Measurements from ENCODE around the gene SHD. TPM values are rescaled to one million over a fixed set of nuclear protein-coding genes. Genes with fewer than 3 reads are reported as not detected.
A peak's percentile ranks its signal among the peaks of the same experiment; 100 is the strongest.

The SHD gene
- polyA plus RNA-seq, 3 donors = 1.5 to 3.5 (median 3.0) TPM

DNA sequence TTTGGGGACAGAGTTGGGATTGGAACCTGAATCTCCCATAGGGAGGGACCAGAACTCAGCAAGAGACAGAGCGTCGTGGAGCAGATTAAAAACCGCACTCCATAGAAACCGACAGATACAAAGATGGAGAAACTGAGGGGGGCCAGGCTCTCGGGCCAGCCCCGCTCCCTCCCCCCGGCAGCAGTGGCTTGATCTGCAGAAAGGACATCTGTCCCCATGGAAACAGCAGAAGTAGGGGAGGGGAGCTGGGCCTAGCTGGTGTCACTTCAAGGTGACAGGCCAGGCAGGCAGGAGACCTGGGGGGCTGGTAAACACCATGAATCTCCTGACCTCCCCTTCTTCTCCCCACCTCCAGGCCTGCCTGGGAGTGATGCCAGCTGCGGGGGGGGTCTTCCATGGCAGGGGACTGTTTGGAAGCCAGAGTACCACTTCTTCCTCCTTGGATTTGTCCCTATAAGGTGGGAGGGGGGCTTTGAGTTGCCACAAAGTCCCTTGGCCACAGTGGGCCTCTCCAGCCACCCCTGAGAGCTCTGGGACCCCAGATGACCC is 12.2 kb downstream of the SHD start:
- DNase-seq (ENCODE audit: extremely low read depth in 1 of 11, low read depth in 9 of 11, low spot score in 4 of 11) = no peak

DNA sequence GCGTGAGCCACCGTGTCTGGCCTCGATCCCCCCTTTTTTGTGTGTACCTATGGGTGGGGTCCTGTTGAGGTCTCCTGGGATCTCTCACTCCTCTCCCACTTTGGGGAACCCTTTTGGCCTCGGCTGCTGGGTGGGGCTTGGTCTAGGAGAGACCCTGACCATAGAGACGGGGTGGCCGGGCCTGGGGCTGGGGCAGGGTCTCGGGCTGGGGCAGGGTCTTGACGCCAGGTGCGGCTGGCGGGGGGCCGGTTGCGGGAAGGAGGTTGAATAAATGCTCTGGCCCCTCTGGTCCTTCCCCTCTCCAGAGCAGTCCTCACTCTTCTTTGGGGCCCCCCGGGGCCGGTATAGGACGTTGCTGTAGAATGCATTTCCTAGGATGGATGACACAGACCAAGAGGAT is 13.4 kb downstream of the SHD start:
- DNase-seq (ENCODE audit: extremely low read depth in 1 of 11, low read depth in 9 of 11, low spot score in 4 of 11) = no peak

DNA sequence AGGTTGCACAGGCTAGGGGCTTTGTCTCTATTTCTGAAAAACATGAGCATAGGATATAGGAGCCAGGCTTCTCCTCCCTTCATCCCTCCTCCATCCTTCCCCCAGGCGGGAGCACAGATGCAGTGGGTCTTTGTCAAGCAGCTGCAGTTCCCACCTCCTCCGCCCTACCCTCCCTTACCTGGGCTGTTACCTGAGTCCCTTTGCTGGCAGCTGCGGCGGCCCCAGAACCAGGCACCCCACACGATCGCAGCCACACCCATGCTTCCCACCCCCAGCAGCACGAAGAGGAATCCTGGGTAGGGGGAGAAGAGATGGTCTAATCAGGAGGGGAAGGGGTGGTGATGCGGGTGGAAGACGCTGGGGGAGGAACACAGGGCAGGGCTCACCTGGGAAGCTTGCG is 15.3 kb downstream of the SHD start:
- DNase-seq (ENCODE audit: extremely low read depth in 1 of 11, low read depth in 9 of 11, low spot score in 4 of 11) = no peak

DNA sequence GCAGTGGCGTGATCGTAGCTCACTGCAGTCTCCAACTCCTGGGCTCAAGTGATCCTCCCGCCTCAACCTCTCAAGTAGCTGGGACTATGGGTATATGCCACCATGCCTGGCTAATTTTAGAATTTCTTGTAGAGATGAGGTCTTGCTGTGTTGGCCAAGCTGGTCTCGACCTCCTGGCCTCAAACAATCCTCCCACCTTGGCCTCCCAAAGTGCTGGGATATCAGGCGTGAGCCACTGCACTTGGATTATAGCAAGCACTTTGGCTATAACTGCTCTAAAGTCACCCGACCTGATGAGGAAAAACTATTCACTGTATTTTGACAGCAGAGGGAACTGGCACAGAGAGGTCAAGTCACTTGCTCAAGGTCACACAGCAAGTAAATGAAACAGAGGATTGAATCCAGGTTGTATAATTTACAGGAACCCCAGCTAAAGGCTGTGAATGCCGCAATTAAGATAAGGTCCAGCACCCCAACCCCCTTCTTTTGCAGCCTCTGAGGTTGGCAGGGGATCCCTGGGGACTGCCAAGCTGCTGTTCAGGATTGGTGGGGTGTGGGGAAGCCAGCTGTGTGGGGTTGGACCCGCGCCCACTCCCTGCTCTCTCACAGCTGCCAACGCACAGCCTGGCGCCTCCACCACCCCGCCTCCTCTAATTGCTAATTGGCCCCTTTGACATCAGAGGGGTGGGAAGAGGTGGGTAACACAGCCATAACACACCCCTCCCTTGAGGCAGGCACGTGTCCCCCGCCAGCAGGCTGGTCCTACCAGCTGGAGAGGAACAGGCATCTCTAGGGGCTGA is 17.1 kb downstream of the SHD start:
- DNase-seq (ENCODE audit: extremely low read depth in 1 of 11, low read depth in 9 of 11, low spot score in 4 of 11) = no peak

DNA sequence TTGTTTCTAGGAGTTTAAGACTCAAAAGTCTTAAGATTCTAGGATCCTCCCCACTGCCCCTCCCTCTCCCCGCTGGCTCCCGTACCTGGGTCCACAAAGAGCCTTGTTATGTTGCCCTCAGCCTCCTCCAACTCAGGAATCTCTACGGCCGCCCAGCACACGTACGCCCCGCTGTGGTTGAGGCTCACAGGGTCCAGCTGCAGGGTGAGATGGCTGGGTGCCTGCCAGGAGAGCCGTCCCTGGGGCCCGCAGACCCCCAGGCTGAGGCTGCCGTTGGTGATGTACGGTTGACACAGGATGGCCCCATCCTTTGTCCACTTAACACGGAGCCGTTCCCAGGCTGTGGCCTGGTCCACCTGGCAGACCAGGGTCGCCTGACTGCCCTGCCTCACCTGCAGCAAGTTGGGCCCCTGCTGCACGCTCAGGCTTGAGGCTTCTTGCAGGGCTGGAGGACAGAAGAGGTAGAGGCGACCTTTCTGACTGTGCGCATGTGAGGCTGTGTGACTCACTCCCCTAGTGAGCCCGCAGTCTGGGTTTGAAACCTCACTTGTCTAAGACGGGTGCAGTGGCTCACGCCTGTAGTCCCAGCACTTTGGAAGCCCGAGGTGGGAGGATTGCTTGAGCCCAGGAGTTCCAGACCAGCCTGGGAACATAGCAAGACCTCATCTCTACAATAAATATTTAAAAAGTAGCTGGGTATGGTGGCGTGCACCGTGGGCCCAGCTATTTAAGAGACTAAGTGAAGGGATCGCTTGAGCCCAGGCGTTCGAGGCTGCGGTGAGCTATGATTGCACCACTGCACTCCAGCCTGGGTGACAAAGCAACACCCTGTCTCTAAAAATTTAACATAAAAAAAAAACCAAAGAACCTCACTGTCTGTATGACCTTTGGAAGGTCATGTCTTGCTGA is 19.1 kb downstream of the SHD start:
- DNase-seq (ENCODE audit: extremely low read depth in 1 of 11, low read depth in 9 of 11, low spot score in 4 of 11) = no peak

DNA sequence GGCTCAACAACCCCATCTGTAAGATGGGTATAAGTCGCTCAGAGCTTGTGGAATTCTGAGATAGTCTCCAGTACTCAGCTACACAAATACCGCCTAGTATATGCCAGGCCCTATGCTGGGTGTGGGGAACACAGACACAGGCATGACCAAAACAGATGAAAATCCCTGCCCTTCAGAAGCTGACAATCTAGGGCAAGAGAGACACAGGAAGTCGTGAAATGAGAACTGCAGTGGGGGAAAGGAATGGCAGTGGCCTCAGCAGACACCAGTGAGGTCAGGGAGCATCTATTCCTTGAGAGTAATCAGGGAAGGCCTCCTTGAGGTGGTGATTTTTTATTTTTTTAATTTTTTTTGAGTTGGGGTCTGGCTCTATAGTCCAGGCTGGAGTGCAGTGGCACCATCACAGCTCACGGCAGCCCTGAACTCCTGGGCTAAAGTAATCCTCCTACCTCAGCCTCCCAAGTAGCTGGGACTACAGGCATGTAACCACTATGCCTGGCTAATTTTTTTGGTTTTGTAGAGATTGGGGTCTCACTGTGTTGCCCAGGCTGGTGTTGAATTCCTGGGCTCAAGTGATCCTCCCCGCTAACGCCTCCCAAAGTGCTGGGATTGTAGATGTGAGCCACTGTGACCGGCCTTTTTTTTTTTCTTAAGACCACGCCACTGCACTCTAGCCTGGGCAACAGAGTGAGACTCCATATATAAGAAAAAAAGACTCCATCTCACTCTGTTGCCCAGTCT is 19.9 kb downstream of the SHD start:
- DNase-seq (ENCODE audit: extremely low read depth in 1 of 11, low read depth in 9 of 11, low spot score in 4 of 11) = no peak

DNA sequence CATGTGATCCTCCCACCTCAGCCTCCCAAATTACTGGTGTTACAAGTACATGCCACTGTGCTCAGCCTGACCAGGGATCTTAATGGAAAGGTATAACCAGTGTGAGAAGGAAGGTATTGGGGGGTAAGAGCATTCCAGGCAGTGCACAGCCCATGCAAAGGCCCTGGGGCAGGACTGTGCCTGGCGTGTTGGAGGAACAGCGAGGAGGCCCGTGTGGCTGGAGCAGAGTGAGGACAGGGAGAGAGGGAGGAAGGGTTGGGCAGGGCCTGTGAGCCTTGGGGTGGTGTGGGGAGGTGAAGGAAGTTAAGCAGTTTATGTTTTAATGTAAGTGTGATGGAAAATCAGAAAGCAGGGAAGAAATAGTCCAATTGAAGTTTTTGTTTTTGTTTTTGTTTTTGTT is 21.5 kb downstream of the SHD start:
- no peak for DNase-seq (ENCODE audit: extremely low read depth in 1 of 11, low read depth in 9 of 11, low spot score in 4 of 11)

DNA sequence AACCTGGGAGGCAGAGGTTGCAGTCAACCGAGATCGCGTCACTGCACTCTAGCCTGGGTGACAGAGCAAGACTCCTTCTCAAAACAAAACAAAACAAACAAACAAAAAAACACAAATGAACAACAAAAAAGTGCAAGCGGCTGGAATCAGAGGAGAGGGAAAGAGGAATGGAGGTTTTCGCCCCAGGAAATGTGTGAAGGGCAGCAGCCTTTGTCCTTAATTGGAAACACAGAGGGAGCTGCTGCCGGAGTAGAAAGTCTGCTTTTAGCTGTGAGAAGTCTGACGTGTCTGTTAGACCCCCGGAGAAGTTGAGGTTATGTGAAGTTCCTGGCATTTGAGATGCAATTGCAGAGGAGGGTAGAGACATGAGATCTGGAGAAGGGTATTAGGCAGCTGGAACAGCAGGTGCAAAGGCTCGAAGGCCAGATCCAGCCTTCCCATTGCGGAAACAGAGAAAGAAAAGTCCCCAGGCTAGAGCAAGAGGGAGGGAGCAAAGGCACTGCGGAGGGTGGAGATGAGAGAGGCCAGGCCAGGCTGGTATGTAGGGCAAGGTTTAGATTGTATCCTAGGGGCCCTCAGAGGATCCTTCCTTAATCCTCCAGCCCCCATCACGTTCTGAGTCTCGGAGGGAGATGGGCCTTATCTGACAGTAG is 22.6 kb downstream of the SHD start:
- DNase-seq (ENCODE audit: extremely low read depth in 1 of 11, low read depth in 9 of 11, low spot score in 4 of 11) = no peak

DNA sequence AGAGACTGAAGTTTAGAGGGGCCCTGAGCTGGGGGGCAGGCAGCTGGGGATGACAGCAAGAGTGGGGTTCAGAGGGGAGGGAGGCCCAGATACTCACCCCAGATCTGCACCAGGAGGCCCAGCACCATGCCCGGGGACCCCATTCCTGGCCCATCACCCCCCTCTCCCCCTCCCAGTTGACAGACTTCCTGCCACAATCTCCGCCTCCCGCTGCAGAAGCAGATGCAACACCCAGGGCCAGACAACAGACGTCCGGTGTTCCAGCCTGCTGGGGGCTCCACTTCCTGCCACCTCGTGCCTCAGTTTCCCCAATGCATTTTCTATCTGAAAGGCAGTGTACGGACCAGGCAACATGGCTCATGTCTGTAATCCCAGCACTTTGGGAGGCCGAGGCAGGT is 23.2 kb downstream of the SHD start, which contains the start of gene TMIGD2:
Gene TMIGD2 (minus strand): TSS at position 147 of the 398 bp plus-strand sequence. CDS start 4 bp downstream, at position 143.
- DNase-seq (ENCODE audit: extremely low read depth in 1 of 11, low read depth in 9 of 11, low spot score in 4 of 11) = no peak

DNA sequence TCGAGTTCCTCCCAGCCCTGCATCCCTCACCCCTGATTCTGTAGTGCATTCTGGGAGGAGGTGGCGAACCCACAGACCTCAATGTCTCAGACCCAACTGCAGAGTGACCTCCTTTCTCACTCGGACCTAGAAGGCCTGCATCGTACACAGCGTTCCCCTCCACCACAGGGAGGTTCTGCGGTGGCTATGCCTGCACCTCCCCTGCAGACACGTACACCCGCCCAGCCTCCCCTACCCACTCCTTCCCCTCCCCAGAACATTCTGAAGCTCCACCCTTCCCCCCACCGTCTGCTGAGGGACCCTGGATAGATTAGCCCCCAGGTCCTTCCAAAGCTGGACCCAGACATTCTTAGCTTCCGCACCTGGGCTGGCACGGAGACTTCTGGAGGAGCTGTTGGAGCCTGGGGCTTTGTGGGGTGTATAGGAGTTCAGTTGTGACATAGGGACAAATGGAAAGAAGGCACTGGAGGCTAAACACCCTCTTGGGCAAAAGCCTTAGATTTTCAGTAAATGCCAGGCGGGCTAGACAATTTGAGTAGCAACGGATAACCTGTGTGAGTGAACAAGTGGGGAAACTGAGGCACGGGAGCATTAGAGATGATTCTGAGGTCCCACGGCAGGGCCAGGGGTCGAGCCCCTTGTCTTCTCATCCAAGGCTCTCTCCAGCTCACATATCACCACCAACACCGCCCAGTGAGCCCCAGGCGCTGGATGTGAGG is 24.9 kb downstream of the SHD start:
- no peak for DNase-seq (ENCODE audit: extremely low read depth in 1 of 11, low read depth in 9 of 11, low spot score in 4 of 11)

DNA sequence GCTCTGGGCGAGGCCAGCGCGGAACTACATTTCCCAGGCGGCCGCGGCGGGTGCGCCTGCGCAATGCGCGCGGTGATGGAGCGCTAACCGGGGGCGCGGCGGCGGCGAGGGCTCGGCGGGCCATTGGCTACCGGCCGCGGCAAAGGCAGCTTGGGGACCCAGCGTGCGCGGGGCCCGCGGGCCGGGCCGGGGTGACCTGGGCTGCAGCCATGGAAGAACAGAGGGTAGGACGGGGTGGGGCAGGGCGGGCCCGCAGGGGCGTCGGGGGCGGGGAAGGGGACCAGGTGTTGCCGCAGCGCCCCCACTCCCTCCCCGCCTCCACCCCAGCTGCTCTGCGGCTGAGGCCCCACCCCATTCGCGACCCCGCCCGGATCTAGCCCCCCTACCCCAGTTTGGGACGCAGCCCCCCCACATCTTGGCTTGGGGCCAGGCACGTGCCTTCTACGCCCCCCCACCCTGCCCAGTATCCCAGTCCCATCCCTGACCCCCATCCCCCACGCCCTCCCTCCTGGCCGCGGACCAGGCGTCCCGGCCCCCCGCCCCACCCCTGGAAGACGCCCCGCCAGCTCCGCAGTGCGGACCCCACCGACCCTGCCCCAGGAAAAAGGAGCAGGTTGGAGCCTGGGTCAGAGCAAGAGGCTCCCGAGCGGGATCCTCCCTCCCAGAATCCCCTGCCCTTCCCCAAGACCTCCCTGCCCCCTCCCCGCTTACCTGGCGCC is 25.6 kb downstream of the SHD start, which contains the start of gene FSD1:
Gene FSD1 (plus strand): TSS at position 61 of the 719 bp plus-strand sequence. CDS start 149 bp downstream, at position 210.
- peak in 3 of 11 donors; percentile 29 to 39 (median 32) for DNase-seq (ENCODE audit: extremely low read depth in 1 of 11, low read depth in 9 of 11, low spot score in 4 of 11)

DNA sequence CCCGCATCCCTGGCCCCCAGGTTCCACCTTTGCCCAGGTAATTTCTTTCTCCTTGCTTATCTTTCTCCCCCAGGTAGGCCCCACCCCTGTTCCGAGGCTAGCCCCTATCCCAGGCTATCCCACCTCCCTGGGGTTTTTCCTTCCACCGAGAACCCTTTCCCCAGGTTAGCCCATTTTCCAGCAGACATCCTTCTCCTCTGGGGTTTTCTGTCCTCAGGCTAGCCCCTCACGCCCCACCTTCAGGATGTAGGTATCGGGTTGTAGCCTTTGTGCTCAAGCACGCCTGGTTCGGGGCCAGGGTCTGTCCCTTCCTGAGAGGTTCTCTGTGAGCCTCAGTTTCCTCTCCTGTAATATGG is 26.2 kb downstream of the SHD start:
- no peak for DNase-seq (ENCODE audit: extremely low read depth in 1 of 11, low read depth in 9 of 11, low spot score in 4 of 11)

DNA sequence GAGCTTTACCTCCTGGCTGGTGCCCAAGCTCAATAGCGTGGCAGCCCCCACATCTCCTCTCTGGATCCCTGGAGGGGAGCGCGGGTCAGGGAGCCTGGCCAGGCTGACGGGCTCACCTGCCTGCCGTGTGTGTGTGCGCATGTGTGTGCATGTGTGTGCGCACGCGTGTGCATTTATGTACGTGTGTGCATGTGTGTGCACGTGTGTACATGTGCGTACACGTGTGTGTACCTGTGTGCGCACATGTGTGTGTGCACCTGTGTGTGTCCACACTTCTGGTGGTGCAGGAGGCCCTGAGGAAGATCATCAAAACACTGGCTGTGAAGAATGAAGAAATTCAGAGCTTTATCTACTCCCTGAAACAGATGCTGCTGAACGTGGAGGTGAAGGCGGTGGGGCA is 26.6 kb downstream of the SHD start:
- no peak for DNase-seq (ENCODE audit: extremely low read depth in 1 of 11, low read depth in 9 of 11, low spot score in 4 of 11)

DNA sequence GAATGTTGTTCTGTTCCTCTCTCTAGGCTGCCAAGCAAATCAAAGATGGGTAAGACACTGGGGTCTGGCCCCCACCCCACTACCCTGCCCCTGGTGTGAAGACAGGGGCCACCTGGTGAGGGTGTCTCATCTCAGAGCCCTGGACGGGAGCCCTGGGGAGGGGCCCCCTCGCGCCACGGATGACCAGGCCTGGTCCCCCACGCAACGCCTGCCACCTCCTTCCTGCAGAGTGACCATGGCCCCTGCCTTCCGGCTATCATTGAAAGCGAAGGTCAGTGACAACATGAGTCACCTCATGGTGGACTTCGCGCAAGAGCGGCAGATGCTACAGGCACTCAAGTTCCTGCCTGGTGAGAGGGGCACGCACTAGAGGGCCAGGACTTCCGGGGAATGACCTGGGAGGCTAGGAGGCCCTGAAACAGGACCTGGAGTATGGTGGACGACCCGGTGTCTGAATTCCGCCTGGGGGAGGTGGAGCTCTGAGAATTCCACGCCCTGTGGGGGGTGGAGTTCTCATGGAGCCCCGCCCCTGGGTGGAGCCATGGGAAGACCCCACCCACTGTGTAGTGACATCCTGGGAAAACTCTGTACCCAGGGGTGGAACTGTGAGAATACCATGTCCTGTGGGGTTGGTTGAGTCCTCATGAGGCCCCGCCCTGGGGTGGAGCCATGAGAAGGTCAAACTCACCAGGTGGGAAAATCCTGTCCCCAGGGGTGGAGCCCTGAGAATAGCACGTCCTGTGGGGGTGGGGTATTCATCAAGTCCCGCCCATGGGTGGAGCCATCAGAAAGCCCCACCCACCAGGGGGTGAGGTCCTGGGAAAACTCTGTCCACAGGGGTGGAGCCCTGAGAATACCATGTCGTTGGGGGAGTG is 31.4 kb downstream of the SHD start:
- no peak for DNase-seq (ENCODE audit: extremely low read depth in 1 of 11, low read depth in 9 of 11, low spot score in 4 of 11)

DNA sequence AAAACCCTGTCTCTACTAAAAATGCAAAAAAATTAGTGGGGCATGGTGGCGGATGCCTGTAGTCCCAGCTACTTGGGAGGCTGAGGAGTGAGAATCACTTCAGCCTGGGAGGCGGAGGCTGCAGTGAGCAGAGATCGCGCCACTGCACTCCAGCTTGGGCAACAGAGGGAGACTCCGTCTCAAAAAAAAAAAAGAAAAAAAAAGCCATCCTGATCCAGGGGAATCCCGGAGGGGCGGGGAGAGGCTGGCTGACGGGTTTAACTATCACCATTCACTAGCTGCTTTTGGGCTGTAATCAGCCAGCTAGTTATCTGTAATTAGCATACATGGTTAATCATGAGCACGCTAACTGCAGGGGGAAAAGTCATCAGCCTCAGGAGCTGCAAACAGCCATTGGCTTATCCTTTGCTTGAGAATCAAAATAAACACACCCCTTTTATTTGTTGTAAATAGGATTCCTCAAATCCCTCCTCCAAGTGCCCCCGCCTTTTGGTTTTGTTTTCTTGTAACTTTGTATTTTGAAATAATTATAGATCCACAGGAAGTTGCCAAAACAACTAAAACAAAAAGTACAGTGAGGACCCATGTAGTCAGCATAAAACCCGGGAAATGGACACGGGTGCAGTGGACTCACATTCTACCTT is 34.9 kb downstream of the SHD start:
- DNase-seq (ENCODE audit: extremely low read depth in 1 of 11, low read depth in 9 of 11, low spot score in 4 of 11) = no peak

DNA sequence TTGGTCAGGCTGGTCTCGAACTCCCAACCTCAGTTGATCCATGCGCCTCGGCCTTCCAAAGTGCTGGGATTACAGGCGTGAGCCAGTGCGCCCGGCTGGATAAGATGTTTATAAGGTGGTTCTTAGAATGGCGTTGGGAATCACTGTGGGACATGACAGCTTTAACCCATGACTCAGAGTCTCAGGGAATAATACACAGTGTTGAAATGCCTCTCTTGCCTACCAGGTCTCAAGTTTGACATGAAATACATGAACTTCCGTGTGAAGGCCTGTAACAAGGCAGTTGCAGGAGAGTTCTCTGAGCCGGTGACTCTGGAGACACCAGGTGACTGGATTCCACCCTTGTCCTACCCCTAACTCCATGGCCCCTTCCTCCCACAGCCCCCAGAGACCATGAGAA is 37.9 kb downstream of the SHD start:
- DNase-seq (ENCODE audit: extremely low read depth in 1 of 11, low read depth in 9 of 11, low spot score in 4 of 11) = no peak
